Ishikawa (cell line): ENCODE results near the gene TIMM44.

Experiments
- CREB1 ChIP-seq: IDR thresholded peaks from 2 replicates; pipeline ENCODE4 v1.6.1; 2012; ENCODE audit warnings: low read depth
- EGR1 ChIP-seq: IDR thresholded peaks from 2 replicates; pipeline ENCODE4 v1.6.1; 2012

DNA sequence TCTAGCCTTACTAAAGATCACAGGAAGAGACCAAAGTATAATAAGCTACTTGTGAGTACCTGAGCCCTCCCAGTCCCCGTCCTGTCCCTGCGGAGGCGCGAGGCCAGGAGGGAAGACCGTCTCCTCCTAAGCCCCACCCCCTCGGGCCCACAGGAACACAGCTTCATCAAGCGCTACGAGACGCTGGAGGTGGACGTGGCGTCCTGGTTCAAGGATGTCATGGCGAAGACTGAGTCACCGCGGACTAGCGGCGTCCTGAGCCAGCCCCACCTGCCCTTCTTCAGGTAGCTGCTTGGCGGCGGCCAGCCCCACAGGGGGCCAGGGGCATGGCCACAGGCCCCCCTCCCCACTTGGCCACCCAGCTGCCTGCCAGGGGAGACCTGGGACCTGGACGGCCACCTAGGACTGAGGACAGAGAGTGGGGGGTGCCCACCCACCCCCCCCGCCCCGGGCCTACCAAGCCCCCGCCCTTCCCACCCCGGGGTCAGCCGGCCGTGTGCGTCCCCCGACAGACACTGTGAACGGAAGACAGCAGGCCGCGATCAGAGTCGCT lies 31.2 kb downstream of the TIMM44 start:
- no peak for TF ChIP-seq EGR1
- no peak for TF ChIP-seq CREB1
